ENCODE data around the gene WDR81.
"Not testable (repeated sequence)": the region's sequence is repeated elsewhere in the genome, so short reads cannot be mapped to it uniquely, and the experiment has no call there.

Gene WDR81

GRCh38 chr17:1767358-1767757 lies 42.9 kb downstream of the WDR81 start:
- no peak for DNase-seq (ENCODE audit: low read depth)
- in situ Hi-C loops (cut with HindIII; ENCODE audit: low sequenced_read_pairs), result loop anchor here (10.0 kb wide), 1 partner anchor 53 kb away; the partner anchor contains the start of gene TLCD2
- H3K4me3 ChIP-seq (ENCODE audit: low read depth, low read length), result no peak overlapping the region
- no peak for TF ChIP-seq CTCF (IDR thresholded peaks at IDR 0.05; ENCODE audit: low read depth, low read length, missing control alignments)

GRCh38 chr17:1769822-1770477 lies 45.4 kb downstream of the WDR81 start:
- in situ Hi-C loops (cut with HindIII; ENCODE audit: low sequenced_read_pairs), result loop anchor here (10.0 kb wide), 1 partner anchor 55 kb away; the partner anchor contains the start of gene TLCD2
- no peak for TF ChIP-seq CTCF (IDR thresholded peaks at IDR 0.05; ENCODE audit: low read depth, low read length, missing control alignments)
- H3K4me3 ChIP-seq (ENCODE audit: low read depth, low read length), result no peak overlapping the region
- DNase-seq (ENCODE audit: low read depth), result no peak

GRCh38 chr17:1773000-1773695 lies 48.6 kb downstream of the WDR81 start:
- H3K4me3 ChIP-seq (ENCODE audit: low read depth, low read length); DNase-seq (ENCODE audit: low read depth); in situ Hi-C loops (cut with HindIII; ENCODE audit: low sequenced_read_pairs): not testable (repeated sequence)

GRCh38 chr17:1773696-1774181 lies 49.2 kb downstream of the WDR81 start:
- no peak overlapping the region for H3K4me3 ChIP-seq (ENCODE audit: low read depth, low read length)
- TF ChIP-seq CTCF (IDR thresholded peaks at IDR 0.05; ENCODE audit: low read depth, low read length, missing control alignments), result no peak
- DNase-seq (ENCODE audit: low read depth), result no peak
- in situ Hi-C loops (cut with HindIII; ENCODE audit: low sequenced_read_pairs), result no loop called here

GRCh38 chr17:1774390-1775176 lies 50.1 kb downstream of the WDR81 start:
- H3K4me3 ChIP-seq (ENCODE audit: low read depth, low read length), result no peak overlapping the region
- DNase-seq (ENCODE audit: low read depth), result no peak
- TF ChIP-seq CTCF (IDR thresholded peaks at IDR 0.05; ENCODE audit: low read depth, low read length, missing control alignments), result no peak
- in situ Hi-C loops (cut with HindIII; ENCODE audit: low sequenced_read_pairs), result no loop called here

- in situ Hi-C loops (cut with HindIII; ENCODE audit: low sequenced_read_pairs), result no loop called here
- TF ChIP-seq CTCF (IDR thresholded peaks at IDR 0.05; ENCODE audit: low read depth, low read length, missing control alignments), result no peak
- no peak overlapping the region for H3K4me3 ChIP-seq (ENCODE audit: low read depth, low read length)
- DNase-seq (ENCODE audit: low read depth), result no peak
Measured at GRCh38 chr17:1776328-1776727, 51.8 kb downstream of the WDR81 start.
